CMK (cell line): ENCODE results near the gene OR4M2.
"Not testable (repeated sequence)": the region's sequence is repeated elsewhere in the genome, so short reads cannot be mapped to it uniquely, and the experiment has no call there.

Experiments used
- DNase-seq: peaks from one replicate; pipeline ENCODE4 v3.0.0-alpha.2; 2010; ENCODE audit warnings: low read depth

OR4M2 gene

GRCh38 chr15:22080227-22080626 lies at the start of gene OR4M2:
Gene OR4M2, plus strand, starts transcription at chr15:22080527. Its CDS starts 98 bp downstream, at chr15:22080625.
- DNase-seq, result not testable (repeated sequence)

- not testable (repeated sequence) for DNase-seq
Measured at GRCh38 chr15:22069267-22069666, 11.1 kb upstream of the OR4M2 start.

- DNase-seq, result not testable (repeated sequence)
Measured at GRCh38 chr15:22081386-22081785, 1.1 kb downstream of the OR4M2 start.

- DNase-seq, result not testable (repeated sequence)
Measured at GRCh38 chr15:22098616-22099253, 18.4 kb downstream of the OR4M2 start.

GRCh38 chr15:22099289-22099891 lies 19.1 kb downstream of the OR4M2 start:
- not testable (repeated sequence) for DNase-seq

- DNase-seq, result not testable (repeated sequence)
Measured at GRCh38 chr15:22122033-22122432, 41.7 kb downstream of the OR4M2 start.
